NOMO-1 treated with dmso at 0.1 percent for 144 hours (cell line): Measurements from ENCODE around the gene EXD3.

Experiments
- DNase-seq: peaks from one replicate; lab custom pipeline; 2025; ENCODE audit not compliant: unreplicated experiment; lab: John Stamatoyannopoulos, UW

Gene EXD3

GRCh38 chr9:137433349-137433915 lies 10.5 kb upstream of the EXD3 start:
- no peak for DNase-seq

GRCh38 chr9:137432687-137433348 lies 9.9 kb upstream of the EXD3 start:
- no peak for DNase-seq

DNA sequence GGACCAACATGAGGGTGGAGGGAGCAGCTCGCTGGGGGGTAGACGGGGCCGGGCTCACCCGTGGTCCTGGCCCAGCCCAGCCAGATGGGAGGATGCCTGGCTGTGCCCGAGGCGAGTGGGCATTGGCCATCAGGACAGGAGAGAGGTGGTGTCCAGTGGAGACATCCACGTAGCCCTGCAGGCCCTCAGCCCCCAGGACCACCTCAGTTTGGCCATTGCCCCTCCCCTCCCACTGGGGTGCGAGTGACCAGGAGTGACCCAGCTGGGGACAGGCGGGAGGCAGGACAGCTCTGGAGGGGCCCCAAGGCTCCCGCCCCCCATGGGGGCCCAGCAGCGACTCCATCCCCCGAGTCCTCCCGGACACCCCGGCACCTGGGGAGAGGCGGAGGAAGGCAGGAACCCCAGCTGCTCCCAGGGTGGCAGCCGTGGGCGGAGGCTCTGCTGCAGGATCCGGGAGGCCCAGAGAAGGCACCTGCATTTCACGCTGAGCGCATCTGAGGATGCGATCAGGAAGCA lies 8.5 kb upstream of the EXD3 start:
- DNase-seq, result no peak

DNA sequence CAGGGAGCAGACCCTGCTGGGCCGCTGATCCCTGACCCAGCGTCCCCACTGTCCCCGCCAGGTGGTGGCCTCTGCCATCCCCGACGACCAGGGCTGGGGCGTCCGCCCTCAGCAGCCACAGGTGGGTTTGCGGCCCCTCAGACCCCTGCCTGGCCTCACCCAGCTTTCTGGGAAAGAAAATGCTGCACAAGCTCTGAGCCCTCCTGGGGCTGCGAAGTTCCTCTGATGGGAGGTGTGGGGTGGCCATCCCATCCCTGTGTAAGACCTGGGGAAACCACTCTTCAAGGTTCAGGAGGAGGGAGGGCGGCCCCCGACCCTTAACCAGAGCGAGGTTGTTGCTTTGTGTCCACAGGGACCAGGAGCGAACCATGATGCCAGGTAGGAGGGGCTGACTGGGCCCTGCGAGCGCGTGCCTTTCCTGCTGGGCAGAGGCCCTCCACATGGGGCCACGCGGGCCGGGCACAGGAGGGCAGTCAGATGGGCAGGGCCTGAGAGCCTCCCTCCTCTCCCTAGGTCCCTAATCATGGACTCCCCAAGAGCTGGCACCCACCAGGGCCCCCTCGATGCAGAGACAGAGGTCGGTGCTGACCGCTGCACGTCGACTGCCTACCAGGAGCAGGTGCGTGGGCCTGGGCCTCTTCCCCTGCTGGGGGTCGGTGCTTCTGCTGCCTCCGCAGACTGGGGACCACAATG lies 7.9 kb upstream of the EXD3 start:
- DNase-seq, result no peak

DNA sequence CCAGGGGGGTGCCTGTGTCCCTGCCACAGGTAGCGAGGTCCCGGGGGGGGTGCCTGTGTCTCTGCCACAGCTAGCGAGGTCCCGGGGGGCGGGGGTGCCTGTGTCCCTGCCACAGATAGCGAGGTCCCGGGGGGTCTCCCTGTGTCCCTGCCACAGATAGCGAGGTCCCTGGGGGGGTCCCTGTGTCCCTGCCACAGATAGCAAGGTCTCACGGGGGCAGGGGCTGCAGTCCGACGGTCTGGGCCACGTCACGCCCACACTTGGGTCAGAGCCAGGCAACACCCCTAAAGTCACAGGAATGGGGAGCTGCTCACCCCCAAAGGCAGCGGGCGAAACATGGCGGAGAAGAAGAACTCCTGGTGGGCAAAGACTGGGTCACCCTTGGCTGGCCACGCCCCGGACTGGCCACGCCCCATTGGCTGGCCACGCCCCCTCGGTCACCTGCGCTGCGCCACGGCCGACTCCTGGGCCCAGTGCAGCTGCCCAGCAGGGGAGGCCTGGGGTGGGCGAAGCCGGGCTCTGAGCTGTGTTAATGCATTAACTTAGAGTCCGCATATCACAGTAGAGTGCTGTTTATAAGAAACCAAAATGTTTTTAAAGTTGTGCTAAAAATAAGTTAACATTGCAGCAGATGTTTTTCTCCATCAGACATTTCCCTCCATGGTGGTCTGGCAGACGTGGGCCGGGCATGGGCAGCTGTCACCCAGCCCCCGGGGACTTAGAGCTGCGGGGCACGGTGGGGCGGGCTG lies 7.2 kb upstream of the EXD3 start:
- no peak for DNase-seq

- DNase-seq, result no peak
These were observed 6.6 kb upstream of the EXD3 start for GRCh38 chr9:137429546-137429890.

DNA sequence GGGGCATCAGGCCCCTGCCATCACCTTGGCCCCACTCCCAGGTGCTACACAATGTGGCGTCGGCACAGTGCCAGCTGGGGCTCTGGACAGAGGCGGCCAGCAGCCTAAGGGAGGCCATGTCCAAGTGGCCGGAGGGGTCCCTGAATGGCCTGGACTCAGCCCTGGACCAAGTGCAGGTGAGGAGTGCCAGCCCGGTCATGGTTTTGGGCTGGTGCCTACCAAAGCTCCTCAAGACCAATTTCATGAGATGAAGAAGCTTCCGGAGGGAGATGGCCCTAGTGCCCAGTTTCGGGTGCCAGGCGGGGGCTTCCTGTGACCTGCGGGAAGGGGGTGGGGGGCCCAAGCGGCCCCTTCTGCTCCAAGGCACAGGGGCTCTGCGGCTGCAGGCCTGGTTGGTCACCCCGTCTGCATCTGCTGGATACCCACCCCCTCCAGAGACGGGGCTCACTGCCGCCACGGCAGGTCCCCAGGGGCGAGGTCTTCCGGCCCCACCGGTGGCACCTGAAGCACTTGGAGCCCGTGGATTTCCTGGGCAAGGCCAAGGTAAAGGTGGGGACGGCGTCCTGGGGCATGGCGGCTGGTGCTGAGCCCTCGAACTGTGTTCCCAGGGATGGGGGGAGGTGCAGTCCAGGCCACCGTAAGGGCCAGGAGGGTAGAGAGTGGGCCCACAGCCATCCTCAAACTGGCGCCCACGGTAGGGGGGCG lies 6.0 kb upstream of the EXD3 start:
- no peak for DNase-seq

GRCh38 chr9:137428311-137428630 lies 5.3 kb upstream of the EXD3 start:
- no peak for DNase-seq

DNA sequence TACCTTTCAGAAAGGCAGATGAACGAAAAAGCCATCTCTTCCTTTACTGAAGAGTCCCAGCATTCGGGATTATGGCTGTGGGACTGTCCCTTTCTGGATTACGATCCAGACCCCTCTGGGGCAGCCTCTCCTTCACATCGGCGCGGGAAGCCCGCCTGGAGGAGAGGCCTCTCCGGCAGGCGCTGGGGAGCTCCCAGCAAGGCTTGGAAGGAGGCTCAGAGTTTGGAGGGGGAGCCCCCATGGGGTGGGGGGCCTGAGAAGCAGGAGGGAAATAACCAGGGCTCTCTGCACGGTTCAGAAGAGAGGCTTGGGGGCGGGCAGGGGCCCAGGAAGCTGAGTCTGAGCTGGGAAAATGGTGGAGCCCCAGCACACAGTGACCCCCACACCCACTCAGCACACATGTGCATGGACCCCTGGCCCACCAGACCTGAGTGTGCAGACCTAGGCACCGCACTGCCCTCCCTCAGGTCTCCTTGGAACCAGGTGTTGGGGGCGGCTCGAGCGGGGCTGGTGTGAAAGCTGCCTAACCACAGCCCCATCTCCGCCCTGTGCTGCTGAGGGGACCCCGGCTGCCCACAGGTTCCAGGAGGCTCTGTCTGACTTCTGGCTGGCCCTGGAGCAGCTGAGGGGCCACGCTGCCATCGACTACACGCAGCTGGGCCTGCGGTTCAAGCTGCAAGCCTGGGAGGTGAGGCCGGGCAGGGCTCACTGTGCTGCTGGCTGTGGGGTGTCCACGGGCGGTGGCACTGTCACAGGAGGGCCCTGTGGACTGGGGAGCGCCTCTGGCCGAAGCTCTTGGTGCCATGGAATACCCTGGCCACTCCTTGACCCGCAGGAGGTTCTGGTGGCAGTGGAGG lies 4.7 kb upstream of the EXD3 start:
- DNase-seq, result no peak

DNA sequence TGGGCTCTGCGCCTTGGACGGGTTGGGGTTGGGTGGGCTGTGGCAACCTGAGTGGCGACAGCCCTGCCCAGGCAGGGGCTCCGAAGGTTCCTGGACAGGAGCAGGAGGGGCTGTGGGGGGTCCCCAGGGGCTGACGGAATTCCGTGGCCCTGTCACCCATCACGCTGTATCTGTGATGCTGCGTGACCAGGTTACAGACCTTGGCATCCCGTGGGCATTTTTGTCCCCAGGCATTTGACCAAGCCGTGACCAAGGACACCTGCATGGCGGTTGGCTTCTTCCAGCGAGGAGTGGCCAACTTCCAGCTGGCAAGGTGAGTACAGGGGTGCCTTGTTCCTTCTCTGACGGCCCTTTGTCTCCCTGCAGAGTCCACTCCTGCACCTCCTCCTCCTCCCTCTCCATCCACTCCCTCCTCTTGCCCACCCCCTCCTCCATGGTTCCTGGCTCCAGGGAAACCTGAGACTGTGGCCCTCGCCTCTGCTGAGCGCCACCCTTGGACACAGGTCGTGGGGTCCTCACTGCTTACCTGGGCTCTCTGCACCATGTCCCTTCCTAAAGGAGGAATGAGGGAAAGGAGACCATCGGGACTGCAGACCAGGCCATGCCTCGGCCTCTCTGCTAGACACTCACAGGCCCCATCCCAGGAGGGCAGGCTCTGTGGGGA lies 3.2 kb upstream of the EXD3 start:
- no peak for DNase-seq

DNA sequence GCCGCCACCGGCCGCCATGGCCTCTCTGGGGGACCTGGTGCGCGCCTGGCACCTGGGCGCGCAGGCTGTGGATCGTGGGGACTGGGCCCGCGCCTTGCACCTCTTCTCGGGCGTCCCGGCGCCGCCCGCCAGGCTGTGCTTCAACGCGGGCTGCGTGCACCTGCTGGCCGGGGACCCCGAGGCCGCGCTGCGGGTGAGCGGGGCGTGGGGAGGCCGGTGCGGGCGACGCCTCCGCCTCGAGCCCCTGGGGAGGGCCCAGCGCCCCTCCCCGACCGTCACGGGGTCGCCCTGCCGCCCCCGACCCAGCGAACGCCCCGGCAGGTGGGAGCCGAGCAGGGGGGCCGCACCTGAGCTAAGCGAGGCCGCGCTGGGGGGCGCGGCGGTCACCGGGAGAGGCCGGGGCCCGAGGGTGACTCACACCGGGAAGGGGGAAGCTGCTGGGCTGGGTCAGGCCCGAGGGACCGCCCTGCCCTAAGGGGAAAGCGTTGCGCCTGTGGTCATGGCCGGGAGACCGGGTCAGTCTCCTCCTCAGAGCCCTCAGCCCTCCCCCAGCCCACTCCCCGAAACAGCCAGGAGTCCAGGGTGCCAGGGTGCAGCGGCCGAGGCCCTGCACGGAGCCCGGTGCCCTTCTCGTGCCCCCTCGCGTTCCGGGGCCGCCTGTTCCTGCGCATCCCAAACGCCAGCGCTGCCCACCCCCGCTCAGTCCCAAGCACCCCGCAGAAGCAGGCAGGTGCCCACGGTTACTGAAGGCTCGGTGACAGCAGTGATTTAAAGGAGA lies 741 bp upstream of the EXD3 start:
- no peak for DNase-seq

- no peak for DNase-seq
These were observed 941 bp downstream of the EXD3 start for GRCh38 chr9:137421838-137422603.

DNA sequence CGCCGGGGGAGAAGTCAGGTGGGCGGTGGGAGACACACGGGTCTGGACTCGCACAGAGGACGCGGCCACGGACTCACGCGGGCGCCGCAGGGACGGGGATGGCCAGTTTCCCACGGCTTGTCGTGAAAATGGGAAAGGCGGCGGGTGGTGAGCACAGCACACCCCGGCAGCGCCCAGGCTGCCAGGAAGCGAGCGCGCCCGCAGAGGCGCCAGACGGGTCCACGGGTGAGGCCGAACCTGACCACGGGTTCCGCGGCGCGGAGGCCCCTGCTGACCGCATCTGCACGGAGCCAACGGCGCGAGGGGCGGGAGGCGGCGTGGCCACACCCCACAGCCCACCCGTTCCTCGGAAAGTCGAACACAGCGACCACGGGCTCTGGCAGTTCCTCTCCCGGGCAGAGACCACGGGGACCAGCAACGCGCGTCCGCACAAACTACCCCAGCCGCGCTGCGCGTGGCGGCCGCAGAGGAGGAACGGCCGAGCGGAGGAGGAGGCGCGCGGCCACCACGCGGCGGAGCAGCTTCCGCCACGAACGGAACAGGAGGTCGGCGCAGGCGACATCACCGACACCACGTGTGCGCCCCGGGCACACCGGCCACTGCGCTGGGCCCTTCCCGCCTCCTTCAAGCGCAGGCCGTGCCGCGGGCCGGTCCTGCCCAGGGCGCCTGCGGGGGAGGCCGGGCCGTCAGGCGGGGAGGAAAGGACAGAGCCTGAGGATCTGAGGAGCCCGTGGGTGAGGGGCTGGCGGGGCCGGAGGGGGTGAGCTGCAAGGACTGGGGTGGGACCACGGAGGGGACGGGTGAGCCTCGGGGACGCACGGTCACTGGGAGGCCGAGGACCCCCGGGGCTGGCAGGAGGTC lies 5.6 kb downstream of the EXD3 start:
- DNase-seq, result no peak

DNA sequence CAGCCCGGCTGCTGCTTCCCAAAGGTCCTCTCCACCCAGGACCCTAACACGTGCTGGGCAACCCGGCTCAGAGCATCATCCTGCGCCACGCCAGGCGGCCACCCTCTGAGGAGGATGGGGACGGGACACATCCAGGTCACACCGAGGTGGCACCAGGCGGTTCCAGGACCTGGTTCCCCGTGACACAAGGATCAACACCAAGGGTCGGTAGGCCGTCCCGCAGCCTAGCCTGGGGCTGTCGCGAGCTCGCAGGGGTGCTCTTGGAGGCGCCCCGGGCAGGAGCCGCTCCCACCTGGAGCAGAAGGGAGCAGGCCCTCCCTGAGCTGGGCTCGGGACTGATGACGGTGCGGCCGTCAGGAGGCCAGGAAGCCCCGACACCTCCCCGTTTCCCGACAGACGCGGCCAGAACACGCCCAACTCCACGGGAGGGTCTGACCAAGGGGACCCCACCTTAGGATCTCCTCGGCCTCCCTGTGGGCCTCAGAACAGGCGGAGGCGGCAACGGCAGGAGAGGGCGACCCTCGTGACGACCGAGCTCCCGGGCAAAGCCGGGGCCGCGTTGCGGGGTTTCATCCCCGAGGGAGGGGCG lies 6.3 kb downstream of the EXD3 start:
- DNase-seq, result no peak

- DNase-seq, result no peak
These were observed 6.9 kb downstream of the EXD3 start for GRCh38 chr9:137416006-137416562.

GRCh38 chr9:137415451-137415850 lies 7.5 kb downstream of the EXD3 start:
- no peak for DNase-seq

DNA sequence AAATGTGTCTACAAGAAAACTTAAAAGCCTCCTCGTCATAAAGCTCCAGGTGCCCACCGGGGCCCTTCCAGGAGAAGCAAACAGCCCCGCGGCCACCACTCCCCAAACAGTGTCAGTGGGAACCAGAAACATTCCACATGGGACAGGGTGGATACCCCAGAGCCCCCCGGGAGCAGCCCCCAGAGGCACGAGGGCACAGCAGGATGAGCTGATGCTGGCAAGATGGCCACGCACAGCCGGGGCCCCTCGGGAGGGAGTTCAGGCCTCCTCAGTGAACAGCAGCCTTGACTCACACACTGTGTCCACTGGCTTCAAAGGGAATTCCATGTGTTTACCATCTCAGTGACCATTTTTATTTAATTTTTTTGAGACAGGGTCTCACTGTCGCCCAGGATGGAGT lies 10.5 kb downstream of the EXD3 start:
- DNase-seq, result no peak
